SK-N-SH (cell line): ENCODE results near the gene FSIP1.

Experiments used
- CTCF ChIP-seq: fragments of 200-600 bp; sonication (generic); IDR thresholded peaks from 2 replicates; pipeline ENCODE4 v1.6.1; 2017; ENCODE audit warnings: antibody characterized with exemption, mild to moderate bottlenecking, moderate library complexity
- EP300 ChIP-seq, 2 experiments: IDR thresholded peaks; 2 replicates each; pipeline versions ENCODE4 v1.4.0 to v1.6.1; 2012; ENCODE audit warnings: borderline replicate concordance in 1 of 2, low read depth in 1 of 2, low read length in 1 of 2
- JUND ChIP-seq: IDR thresholded peaks from 2 replicates; pipeline ENCODE4 v1.4.0; 2012
- RAD21 ChIP-seq: IDR thresholded peaks from 2 replicates; pipeline ENCODE4 v1.6.1; 2012; ENCODE audit warnings: mild to moderate bottlenecking, low read length
- REST ChIP-seq: IDR thresholded peaks from 2 replicates; pipeline ENCODE4 v1.6.1; 2012; ENCODE audit warnings: mild to moderate bottlenecking, low read depth, low read length, moderate library complexity
- SIN3A ChIP-seq: IDR thresholded peaks from 2 replicates; pipeline ENCODE4 v1.6.1; 2012; ENCODE audit warnings: low read depth, mild to moderate bottlenecking, low read length, moderate library complexity, borderline replicate concordance
- TEAD4 ChIP-seq: IDR thresholded peaks from 2 replicates; pipeline ENCODE4 v1.4.0; 2012; ENCODE audit warnings: mild to moderate bottlenecking, borderline replicate concordance; ENCODE audit not compliant: insufficient read depth
- TF ChIP-seq, protein P1 (sequence below): IDR thresholded peaks from 2 replicates; pipeline ENCODE4; 2012

DNA sequence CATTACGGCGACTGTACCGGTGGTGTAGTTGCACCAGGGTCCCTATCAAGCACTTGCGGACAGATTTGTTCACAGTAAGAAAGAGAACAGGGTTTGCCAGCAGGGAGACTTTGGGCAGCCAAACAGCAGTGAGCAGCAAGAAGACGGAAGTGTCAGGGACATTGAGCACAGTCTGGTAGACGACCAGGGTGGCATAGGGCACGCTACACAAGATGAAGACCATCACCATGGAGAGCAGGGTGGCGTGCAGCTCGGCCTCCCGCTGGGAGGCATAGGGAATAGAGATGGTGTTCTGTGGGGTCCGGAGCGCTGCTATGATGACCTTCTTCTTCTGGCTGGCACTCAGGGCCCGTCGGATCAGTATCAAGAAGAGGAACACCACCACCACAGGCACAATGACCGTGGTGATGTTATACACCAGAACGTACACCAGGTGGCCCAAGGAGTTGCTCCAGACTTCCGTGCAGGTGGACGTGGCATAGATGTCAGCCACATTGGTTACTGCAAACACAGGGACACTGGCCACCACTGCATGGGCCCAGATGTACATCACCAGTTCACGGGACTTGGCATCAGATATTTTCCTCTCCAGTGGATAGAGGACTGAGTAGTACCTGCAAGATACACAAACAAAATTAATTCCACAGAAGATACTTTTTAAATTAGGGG is 19.1 kb upstream of the FSIP1 start:
- peak; percentile 53 for TF ChIP-seq CTCF
- TF ChIP-seq RAD21, result peak; percentile 35; the same call in 1 of the 2 replicates
- TF ChIP-seq, protein P1, sequence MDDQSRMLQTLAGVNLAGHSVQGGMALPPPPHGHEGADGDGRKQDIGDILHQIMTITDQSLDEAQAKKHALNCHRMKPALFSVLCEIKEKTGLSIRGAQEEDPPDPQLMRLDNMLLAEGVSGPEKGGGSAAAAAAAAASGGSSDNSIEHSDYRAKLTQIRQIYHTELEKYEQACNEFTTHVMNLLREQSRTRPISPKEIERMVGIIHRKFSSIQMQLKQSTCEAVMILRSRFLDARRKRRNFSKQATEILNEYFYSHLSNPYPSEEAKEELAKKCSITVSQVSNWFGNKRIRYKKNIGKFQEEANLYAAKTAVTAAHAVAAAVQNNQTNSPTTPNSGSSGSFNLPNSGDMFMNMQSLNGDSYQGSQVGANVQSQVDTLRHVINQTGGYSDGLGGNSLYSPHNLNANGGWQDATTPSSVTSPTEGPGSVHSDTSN, result no peak
- no peak for TF ChIP-seq SIN3A
- no peak for TF ChIP-seq JUND
- no peak for TF ChIP-seq REST
- no peak for TF ChIP-seq EP300 (IDR thresholded peaks at IDR 0.05; ENCODE audit: borderline replicate concordance in 1 of 2, low read depth in 1 of 2, low read length in 1 of 2)
- TF ChIP-seq TEAD4, result no peak
